NCI-H345 treated with DMSO at 0.1 percent for 48 hours (cell line): Measurements from ENCODE around the gene MALAT1.
"Not testable (repeated sequence)": the region's sequence is repeated elsewhere in the genome, so short reads cannot be mapped to it uniquely, and the experiment has no call there.

Experiments used
- DNase-seq: peaks from one replicate; lab custom pipeline; 2025; ENCODE audit not compliant: unreplicated experiment; lab: John Stamatoyannopoulos, UW

The MALAT1 gene

GRCh38 chr11:65516135-65516968 is 17.5 kb downstream of the MALAT1 start:
- DNase-seq, result no peak

GRCh38 chr11:65518941-65519549 is 20.2 kb downstream of the MALAT1 start:
- DNase-seq, result not testable (repeated sequence)

- DNase-seq, result not testable (repeated sequence)
These were observed 23.1 kb downstream of the MALAT1 start for GRCh38 chr11:65521777-65522521.

GRCh38 chr11:65522718-65523630 is 24.1 kb downstream of the MALAT1 start:
- DNase-seq, result not testable (repeated sequence)

GRCh38 chr11:65523631-65523968 is 24.8 kb downstream of the MALAT1 start:
- not testable (repeated sequence) for DNase-seq

GRCh38 chr11:65524014-65524740 is 25.3 kb downstream of the MALAT1 start:
- no peak for DNase-seq

- no peak for DNase-seq
These were observed 26.1 kb downstream of the MALAT1 start, which contains the start of gene SCYL1 for GRCh38 chr11:65524741-65525545. SCYL1 (plus strand) TSS chr11:65525083; CDS start chr11:65525154, 71 bp downstream.

- no peak for DNase-seq
These were observed 27.0 kb downstream of the MALAT1 start for GRCh38 chr11:65525546-65526480.

- DNase-seq, result no peak
These were observed 27.9 kb downstream of the MALAT1 start for GRCh38 chr11:65526744-65527143.

GRCh38 chr11:65528819-65529350 is 30.0 kb downstream of the MALAT1 start:
- DNase-seq, result no peak

- no peak for DNase-seq
These were observed 30.8 kb downstream of the MALAT1 start for GRCh38 chr11:65529475-65530156.

- DNase-seq, result no peak
These were observed 31.3 kb downstream of the MALAT1 start for GRCh38 chr11:65530157-65530496.

- no peak for DNase-seq
These were observed 33.7 kb downstream of the MALAT1 start for GRCh38 chr11:65532388-65533064.

- DNase-seq, result no peak
These were observed 36.3 kb downstream of the MALAT1 start for GRCh38 chr11:65535102-65535501.

GRCh38 chr11:65536412-65537295 is 37.8 kb downstream of the MALAT1 start:
- DNase-seq, result no peak

GRCh38 chr11:65537296-65537597 is 38.4 kb downstream of the MALAT1 start:
- DNase-seq, result no peak
